ENCODE data around the gene TMEM255B. TPM values are rescaled to one million over a fixed set of nuclear protein-coding genes. Genes with fewer than 3 reads are reported as not detected.

Gene TMEM255B
- 0.54 to 1.0 TPM (median 0.87 TPM) in 5 replicates for total RNA-seq (2022; extraction: Qiagen RNA extraction)

DNA sequence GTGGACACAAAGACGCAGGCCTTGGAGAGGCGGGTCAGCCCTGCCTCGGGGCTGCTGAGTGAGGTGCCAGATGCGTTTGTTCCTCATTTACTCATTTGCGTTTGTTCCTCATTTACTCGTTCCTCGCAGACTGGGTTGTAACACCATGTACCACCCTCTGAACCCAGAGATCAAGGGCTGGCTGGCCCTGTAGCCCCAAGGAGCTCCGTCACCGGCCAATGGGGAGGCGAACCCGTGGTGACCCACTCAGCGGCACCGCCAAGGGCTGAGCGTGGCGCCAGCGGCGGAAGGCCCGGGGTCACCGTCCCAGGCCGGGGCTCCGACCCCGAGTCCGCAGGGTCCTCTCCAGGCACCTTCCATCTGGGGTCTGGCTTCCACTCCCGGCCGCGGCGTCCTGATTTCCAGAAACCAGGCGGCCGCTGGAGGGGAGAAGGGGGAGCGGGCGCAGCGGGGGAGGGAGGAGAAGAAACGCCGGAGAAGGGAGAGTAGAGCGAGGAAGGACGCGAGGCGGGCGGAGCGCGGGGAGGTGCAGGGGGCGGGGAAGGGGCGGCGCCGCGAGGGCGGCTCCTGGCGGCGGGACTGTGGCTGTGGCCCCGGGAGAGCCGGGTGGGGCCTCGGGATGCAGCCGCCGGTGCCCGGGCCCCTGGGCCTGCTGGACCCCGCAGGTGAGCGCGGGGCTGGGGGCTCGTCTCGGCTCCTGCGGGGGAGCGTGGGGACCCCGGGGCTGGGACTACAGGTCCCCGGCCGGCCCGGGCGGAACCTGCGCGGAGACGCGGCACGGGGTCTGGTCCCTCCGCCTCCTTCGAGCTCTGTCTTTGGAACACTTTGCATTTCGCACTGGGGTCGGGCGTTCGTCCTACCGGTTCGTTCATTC lies at the start of gene TMEM255B:
TSS of gene TMEM255B (plus strand) at position 576 of the 874 bp plus-strand sequence. CDS start at position 620, 44 bp downstream.

DNA sequence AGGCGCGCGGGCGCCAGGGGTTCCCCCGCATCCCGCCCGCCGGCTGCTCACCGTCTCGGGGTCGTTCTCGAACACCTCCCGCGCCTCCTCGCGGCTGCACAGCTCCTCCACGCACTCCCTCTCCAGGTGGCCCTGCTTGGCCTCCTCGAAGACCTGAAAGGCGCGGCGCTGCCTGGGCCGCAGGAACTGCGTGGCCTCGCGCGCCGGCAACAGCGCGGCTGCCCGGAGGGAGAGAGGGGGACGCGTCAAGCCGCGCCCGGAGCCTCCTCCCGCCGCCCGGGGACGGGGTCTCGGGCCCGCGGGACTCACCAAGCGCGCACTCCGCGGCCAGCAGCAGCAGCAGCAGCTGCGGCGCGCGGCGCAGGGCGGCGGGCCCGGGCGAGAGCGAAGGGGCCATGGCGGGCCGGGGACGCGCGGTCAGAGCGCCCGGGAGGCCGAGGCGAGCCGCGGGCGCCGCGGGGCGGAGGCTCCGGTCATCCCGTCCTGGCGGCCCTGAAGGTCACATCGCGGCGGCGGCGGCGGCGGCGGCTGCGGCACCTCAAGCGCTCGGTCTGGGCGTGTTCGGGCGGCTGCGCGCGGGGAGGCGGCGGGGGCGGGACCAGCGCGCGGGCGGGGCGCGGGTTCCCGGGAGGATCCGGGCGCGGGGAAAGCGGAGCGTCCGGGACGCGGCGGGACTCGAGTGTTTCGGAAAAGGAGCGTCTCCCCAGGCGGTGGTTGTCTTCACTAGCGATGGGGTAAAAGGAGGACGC lies 104.7 kb downstream of the TMEM255B start, which contains the start of gene GAS6:
TSS of gene GAS6 (minus strand) at position 553 of the 749 bp plus-strand sequence. CDS start at position 397, 156 bp downstream.

Other genes starting within 250 kb of the TMEM255B start
- 99.8 to 106 TPM (median 103 TPM) in 5 replicates for gene TFDP1, start 174.5 kb upstream of the TMEM255B start, total RNA-seq (2022; extraction: Qiagen RNA extraction)
- gene ATP4B, start 101.0 kb upstream of the TMEM255B start, total RNA-seq (2022; extraction: Qiagen RNA extraction): not detected in 5 replicates
- gene GRK1, start 92.0 kb upstream of the TMEM255B start, total RNA-seq (2022; extraction: Qiagen RNA extraction): 0.03 TPM in 1 of 5 replicates, not detected in the others
- 7.8 to 9.4 TPM (median 8.2 TPM) in 5 replicates for gene GAS6, start 104.8 kb downstream of the TMEM255B start, total RNA-seq (2022; extraction: Qiagen RNA extraction)
- 0.14 to 0.21 TPM (median 0.18 TPM) in 5 replicates for gene C13orf46, start 214.8 kb downstream of the TMEM255B start, total RNA-seq (2022; extraction: Qiagen RNA extraction)

Data from A549 treated with Hydrocortisone at 1 μM for 4 hours (cell line).